BE2C (cell line): ENCODE data around the gene LARP4B.

Source experiments
- DNase-seq: peaks from one replicate; pipeline ENCODE4 v3.0.0-alpha.2; 2020
- H3K27me3 ChIP-seq: fragments of 250-450 bp; sonication (Bioruptor Pico); 2 replicates; pipeline ENCODE4 v1.5.1; 2020; ENCODE audit warnings: mild to moderate bottlenecking
- H3K36me3 ChIP-seq: fragments of 250-450 bp; sonication (Bioruptor Pico); 2 replicates; pipeline ENCODE4 v1.5.1; 2020; ENCODE audit warnings: mild to moderate bottlenecking
- H3K4me1 ChIP-seq: fragments of 250-450 bp; sonication (Bioruptor Pico); 2 replicates; pipeline ENCODE4 v1.5.1; 2020
- H3K4me3 ChIP-seq: 2 replicates; pipeline ENCODE4 v1.5.1; 2011; ENCODE audit warnings: low read depth, low read length
- H3K9me3 ChIP-seq: fragments of 250-450 bp; sonication (Bioruptor Pico); 2 replicates; pipeline ENCODE4 v1.5.1; 2020
- TF ChIP-seq, protein P1 (sequence below): IDR thresholded peaks from 2 replicates; pipeline ENCODE4 v1.5.1; 2012; ENCODE audit warnings: mild to moderate bottlenecking, low read depth, low read length

The LARP4B gene

DNA sequence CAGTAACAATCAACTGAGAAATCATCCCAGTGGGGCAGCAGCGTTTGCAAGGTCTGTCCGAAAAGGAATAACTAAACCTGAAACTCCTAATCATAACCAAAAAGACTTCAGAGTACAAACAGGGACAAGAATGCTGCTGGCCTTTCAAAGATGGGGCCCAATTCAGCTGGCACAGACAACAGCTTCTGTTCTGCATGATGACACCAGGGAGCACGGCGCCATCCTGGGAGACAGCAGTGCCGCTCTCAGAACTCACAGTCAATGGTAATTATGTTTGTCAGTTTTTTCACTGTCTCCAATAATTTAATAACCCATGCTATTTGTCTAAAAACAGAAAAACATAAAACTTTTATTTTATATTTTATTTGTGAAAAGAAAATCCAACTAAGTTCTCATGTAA lies 90.0 kb downstream of the LARP4B start:
- H3K9me3 ChIP-seq = no peaks in the 10 kb centered on the region
- H3K4me3 ChIP-seq = no peak overlapping the region
- TF ChIP-seq, protein P1, sequence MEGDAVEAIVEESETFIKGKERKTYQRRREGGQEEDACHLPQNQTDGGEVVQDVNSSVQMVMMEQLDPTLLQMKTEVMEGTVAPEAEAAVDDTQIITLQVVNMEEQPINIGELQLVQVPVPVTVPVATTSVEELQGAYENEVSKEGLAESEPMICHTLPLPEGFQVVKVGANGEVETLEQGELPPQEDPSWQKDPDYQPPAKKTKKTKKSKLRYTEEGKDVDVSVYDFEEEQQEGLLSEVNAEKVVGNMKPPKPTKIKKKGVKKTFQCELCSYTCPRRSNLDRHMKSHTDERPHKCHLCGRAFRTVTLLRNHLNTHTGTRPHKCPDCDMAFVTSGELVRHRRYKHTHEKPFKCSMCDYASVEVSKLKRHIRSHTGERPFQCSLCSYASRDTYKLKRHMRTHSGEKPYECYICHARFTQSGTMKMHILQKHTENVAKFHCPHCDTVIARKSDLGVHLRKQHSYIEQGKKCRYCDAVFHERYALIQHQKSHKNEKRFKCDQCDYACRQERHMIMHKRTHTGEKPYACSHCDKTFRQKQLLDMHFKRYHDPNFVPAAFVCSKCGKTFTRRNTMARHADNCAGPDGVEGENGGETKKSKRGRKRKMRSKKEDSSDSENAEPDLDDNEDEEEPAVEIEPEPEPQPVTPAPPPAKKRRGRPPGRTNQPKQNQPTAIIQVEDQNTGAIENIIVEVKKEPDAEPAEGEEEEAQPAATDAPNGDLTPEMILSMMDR = no peak
- H3K4me1 ChIP-seq = no peaks in the 10 kb centered on the region
- no peak for DNase-seq
- H3K36me3 ChIP-seq = peaks cover 35% of the 10 kb centered on the region
- H3K27me3 ChIP-seq = no peaks in the 10 kb centered on the region

DNA sequence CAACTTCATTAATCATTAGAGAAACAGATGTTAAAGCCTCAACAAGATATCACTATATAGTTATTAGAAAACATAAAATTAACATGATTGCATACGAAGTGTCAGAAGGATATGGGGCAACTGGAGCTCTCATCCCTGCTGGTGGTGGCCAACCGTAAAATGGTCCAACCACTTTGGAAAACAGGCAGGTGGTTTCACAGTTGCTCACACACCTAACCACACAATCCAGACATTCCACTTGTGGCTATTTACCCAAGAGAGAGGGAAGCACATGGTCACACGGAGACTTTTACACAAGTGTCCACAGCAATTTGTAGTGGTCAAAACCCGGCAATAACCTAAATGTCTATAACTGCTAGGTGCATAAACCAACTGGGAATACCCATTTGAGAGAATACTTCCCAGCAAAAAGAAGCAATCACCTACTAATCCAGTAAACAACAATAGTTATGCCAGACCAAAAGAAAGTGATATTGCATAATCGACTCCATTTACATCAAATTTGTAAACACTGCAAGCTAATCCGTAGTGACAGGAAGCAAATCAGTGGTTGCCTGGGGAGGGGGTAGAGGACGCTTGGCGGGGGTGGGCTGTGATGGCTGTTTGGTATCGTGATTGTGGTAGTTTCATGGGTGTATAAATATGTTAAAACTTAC lies 91.8 kb downstream of the LARP4B start:
- Histone ChIP-seq H3K4me3 (no peak overlapping the region), H3K27me3 (no peaks in the 10 kb centered on the region), H3K36me3 (peaks cover 45% of the 10 kb centered on the region), H3K9me3 (no peaks in the 10 kb centered on the region), H3K4me1 (no peaks in the 10 kb centered on the region)
- DNase-seq = no peak
- TF ChIP-seq, protein P1 = no peak

DNA sequence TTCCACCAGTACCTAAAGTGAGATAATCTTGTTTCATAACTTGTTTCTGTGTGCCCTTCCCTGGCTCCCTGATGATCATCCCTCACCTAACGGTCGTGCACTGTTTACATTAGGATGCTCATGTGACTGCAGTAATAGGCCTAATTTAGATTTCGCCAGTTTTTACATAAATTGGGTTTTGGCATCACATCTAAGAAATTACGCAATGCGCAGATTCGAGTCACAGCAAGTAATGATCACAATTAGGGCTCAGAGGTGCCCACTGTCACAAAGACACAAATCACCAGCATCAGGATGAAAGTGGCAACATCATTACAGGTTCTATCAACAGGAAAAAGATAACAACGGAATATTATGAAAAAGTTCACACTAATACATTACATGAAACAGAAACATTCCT lies 94.7 kb downstream of the LARP4B start:
- Histone ChIP-seq H3K4me3 (no peak overlapping the region), H3K9me3 (no peaks in the 10 kb centered on the region), H3K4me1 (no peaks in the 10 kb centered on the region), H3K27me3 (no peaks in the 10 kb centered on the region), H3K36me3 (peaks cover 35% of the 10 kb centered on the region)
- no peak for DNase-seq
- TF ChIP-seq, protein P1 = no peak

DNA sequence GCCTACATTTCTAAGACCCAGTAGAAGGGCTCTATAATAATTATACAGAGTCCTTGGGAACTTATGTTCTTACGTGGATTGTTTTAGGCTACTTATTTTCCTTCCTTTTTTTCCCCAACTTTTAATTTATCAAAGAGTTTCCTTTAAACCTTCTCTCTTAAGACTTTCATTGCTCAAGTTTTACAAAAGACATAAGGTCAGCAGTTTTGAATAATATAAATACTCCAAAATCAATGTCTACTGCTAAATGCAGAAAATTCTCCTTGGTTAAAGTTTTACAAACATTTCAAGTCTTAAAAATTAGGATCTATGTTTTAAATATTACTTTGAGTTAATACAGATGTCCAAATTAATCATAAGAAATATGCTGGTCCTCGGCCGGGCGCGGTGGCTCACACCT lies 97.0 kb downstream of the LARP4B start:
- Histone ChIP-seq H3K4me1 (no peaks in the 10 kb centered on the region), H3K27me3 (no peaks in the 10 kb centered on the region), H3K4me3 (no peak overlapping the region), H3K9me3 (no peaks in the 10 kb centered on the region), H3K36me3 (peaks cover 25% of the 10 kb centered on the region)
- TF ChIP-seq, protein P1 = no peak
- no peak for DNase-seq

DNA sequence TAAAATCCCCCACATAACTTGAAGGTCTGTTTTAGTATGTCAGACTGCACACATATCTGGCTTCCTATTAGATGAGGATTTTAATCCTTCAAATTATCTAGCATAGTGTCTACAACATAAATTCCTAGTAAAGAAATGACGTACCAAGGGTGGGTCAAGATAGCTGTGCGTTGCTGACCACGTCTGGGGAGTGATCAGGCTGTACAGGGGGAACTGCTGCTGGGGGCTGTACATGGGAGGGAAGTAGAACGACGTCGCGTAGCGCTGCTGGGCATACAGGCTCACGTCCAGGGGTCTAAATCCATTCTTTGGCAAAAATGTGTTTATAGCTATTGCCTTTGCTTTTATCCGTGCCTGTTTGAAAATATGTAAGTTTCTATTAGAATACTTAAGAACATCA lies 102.3 kb downstream of the LARP4B start:
- no peak for DNase-seq
- no peaks in the 10 kb centered on the region for H3K4me1 ChIP-seq
- no peaks in the 10 kb centered on the region for H3K9me3 ChIP-seq
- H3K4me3 ChIP-seq = no peak overlapping the region
- peaks cover 52% of the 10 kb centered on the region for H3K36me3 ChIP-seq
- H3K27me3 ChIP-seq = no peaks in the 10 kb centered on the region
- TF ChIP-seq, protein P1 = no peak

DNA sequence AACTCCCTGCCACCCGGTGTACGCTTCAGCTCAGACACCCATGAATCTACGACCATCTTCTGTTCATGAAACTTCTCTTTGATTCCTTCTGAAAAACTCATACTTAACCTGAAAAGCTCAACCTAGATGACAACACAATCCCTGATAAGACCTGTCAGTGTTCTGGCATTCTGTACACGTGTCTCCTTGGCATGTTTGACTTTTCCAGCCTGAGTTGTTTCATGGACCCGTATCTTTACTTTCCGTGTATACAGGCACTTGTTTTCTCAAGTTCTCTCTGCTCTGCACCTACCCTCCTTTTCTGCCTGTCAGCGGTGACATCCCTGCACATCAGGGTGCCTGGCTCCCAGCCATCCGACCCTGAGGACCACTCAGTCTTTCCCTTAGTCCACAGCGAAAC lies 103.3 kb downstream of the LARP4B start:
- peaks cover 63% of the 10 kb centered on the region for H3K36me3 ChIP-seq
- no peaks in the 10 kb centered on the region for H3K9me3 ChIP-seq
- no peak for DNase-seq
- no peaks in the 10 kb centered on the region for H3K4me1 ChIP-seq
- H3K4me3 ChIP-seq = no peak overlapping the region
- TF ChIP-seq, protein P1 = no peak
- no peaks in the 10 kb centered on the region for H3K27me3 ChIP-seq
